PFSK-1 (cell line): ENCODE data around the gene PCSK4.

Experiments used
- FOXP2 ChIP-seq: optimal IDR thresholded peaks from 2 replicates; pipeline ENCODE3; 2011; ENCODE audit warnings: borderline replicate concordance, control low read depth, inconsistent platforms; ENCODE audit not compliant: insufficient read depth; ENCODE audit errors: extremely low read length, extremely low read depth
- POLR2AphosphoS5 ChIP-seq: IDR thresholded peaks from 2 replicates; pipeline ENCODE4 v1.6.1; 2012; ENCODE audit warnings: low read depth, mild to moderate bottlenecking, control low read depth, low read length, moderate library complexity
- SIN3A ChIP-seq: IDR thresholded peaks from 2 replicates; pipeline ENCODE4 v1.6.1; 2012; ENCODE audit warnings: mild to moderate bottlenecking, low read length, moderate library complexity, borderline replicate concordance; ENCODE audit not compliant: insufficient read depth
- TAF1 ChIP-seq: IDR thresholded peaks from 2 replicates; pipeline ENCODE4 v1.6.1; 2012; ENCODE audit warnings: low read length, control low read depth, borderline replicate concordance; ENCODE audit not compliant: insufficient read depth
- TF ChIP-seq, protein P1 (sequence below), 2 experiments: IDR thresholded peaks; 2 replicates each; pipeline versions ENCODE4 v1.6.1 to v1.8.0; 2011 to 2012; ENCODE audit warnings: low read depth in 2 of 2, low read length in 2 of 2, control low read depth in 1 of 2, inconsistent platforms in 1 of 2, mild to moderate bottlenecking in 1 of 2, moderate library complexity in 1 of 2; ENCODE audit not compliant: insufficient read depth in 1 of 2

Gene PCSK4

DNA sequence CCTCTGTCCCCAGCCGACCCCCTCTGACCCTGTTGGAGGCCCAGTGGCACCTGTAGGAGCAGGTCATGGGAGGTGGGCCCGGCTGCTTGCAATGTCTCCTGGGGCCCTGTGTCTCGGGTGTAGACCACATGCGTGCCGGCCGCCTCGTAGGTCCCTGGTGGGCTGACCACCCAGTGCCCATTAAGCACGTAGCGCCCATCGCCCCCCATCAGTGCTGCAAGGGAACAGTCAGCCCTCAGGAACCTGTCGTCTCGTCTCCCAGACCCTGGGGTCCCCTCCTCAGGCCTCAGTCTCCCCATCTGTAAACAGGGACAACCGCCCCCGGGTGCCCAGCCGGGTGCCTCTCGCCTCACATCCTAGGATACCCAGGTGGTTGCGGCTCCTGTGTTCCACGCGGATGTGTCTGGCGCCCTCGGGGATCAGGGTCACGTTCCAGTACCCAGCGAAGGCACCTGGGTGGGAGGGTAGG is 17.1 kb upstream of the PCSK4 start:
- TF ChIP-seq, protein P1, sequence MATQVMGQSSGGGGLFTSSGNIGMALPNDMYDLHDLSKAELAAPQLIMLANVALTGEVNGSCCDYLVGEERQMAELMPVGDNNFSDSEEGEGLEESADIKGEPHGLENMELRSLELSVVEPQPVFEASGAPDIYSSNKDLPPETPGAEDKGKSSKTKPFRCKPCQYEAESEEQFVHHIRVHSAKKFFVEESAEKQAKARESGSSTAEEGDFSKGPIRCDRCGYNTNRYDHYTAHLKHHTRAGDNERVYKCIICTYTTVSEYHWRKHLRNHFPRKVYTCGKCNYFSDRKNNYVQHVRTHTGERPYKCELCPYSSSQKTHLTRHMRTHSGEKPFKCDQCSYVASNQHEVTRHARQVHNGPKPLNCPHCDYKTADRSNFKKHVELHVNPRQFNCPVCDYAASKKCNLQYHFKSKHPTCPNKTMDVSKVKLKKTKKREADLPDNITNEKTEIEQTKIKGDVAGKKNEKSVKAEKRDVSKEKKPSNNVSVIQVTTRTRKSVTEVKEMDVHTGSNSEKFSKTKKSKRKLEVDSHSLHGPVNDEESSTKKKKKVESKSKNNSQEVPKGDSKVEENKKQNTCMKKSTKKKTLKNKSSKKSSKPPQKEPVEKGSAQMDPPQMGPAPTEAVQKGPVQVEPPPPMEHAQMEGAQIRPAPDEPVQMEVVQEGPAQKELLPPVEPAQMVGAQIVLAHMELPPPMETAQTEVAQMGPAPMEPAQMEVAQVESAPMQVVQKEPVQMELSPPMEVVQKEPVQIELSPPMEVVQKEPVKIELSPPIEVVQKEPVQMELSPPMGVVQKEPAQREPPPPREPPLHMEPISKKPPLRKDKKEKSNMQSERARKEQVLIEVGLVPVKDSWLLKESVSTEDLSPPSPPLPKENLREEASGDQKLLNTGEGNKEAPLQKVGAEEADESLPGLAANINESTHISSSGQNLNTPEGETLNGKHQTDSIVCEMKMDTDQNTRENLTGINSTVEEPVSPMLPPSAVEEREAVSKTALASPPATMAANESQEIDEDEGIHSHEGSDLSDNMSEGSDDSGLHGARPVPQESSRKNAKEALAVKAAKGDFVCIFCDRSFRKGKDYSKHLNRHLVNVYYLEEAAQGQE (IDR thresholded peaks at IDR 0.05; ENCODE audit: insufficient read depth in 1 of 2, low read depth in 2 of 2, low read length in 2 of 2) = no peak
- TF ChIP-seq FOXP2 (no peak), POLR2AphosphoS5 (no peak), SIN3A (no peak), TAF1 (no peak)

DNA sequence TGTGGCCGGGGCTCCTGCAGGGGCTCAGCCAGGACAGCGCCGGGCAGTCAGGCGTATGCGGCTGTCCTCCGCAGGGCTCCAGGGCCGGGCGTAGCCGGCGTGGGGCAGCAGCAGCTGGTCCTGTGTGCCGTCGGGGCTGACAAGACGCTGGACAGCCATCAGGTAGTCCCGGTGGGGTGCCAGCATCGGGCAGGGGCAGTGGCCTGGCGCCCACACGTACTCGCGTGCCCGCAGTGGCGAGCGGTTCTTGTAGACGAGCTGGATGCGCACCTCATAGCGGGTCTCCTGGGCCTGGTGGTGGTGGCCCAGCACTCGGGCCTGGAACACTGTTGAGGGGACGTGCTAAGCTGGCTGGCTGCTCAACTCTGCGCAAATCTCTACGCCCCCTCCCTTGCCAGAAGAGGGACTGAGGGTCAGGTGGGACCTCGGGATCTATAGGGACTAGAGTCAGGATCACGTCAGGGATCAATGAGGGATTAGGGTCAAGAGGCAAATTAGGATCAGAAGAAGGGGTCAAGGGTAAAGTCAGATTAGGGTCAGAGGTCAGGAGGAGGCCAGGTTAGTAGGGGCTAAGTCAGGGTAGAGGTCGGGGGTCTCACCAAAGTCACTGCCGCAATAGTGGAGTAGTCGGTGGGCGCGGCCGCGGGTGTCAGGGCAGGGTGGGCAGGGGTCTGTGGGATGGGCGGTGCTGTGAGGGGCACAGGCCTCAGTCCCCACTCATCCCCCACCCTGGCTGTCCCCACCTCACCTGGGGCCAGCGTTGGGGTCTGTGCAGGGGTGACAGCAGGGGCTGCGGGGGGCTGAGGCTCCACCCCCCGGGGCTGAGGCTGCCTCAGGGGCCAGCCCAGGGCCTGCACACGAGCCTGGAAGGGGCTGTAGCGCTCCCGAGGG is 16.1 kb upstream of the PCSK4 start:
- no peak for TF ChIP-seq SIN3A
- TF ChIP-seq POLR2AphosphoS5 = no peak
- TF ChIP-seq TAF1 = no peak
- TF ChIP-seq, protein P1 (IDR thresholded peaks at IDR 0.05; ENCODE audit: insufficient read depth in 1 of 2, low read depth in 2 of 2, low read length in 2 of 2) = no peak
- TF ChIP-seq FOXP2 = no peak

DNA sequence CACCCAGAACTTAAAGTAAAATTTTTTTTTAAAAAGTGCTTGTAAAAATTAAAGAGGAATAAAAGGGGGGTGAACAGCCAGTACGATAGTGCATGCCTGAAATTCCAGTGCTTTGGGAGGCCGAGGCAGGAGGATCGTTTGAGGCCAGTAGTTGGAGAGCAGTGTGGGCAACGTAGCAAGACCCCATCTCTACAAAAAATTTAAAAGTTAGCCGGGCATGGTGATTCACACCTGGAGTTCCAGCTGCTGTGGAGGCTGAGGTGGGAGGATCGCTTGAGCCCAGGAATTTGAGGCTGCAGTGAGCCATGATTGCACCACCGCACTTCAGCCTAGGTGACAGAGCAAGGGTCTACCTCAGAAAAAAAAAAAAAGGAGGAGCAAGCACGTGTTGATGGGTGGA is 14.9 kb upstream of the PCSK4 start:
- TF ChIP-seq, protein P1 (IDR thresholded peaks at IDR 0.05; ENCODE audit: insufficient read depth in 1 of 2, low read depth in 2 of 2, low read length in 2 of 2) = no peak
- TF ChIP-seq POLR2AphosphoS5 (no peak), FOXP2 (no peak)

DNA sequence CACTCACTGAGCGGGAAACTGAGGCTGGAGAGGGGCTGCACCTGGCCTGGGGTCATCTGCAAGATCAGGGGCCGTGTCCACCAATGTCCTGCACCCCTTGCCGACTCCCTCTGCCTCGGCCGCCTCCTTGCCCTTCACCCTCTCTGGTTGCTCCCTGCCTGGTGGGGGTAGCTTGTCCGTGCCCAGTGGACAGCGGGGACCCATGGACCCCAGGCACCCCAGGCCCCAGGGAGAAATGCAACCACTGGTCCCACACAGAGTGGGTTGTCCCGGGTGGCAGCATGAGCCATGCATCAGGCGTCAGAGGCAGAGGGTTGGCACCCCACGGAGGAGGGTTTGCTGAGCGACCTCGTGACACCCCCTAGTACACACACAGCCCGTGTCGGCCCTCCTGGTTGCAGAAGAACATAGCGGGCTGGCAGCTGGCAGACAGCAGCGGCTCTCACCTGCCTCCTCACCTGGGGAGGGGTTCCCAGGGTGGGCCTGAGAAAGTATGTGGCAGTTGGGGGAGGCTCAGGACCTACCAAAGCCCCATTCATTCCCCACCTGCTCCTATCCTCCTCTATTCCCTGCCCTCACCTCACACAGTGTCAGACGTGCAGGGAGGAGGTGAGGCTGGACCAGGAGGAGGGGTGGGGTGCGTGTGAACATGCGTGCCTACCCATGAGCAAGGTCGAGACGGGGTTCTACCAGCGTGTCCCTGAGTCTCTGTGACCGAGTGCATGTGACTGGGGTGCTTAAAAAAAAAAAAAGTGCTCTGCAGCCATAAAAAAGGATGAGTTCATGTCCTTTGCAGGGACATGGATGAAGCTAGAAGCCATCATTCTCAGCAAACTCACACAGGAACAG is 14.0 kb upstream of the PCSK4 start:
- TF ChIP-seq, protein P1 (IDR thresholded peaks at IDR 0.05; ENCODE audit: insufficient read depth in 1 of 2, low read depth in 2 of 2, low read length in 2 of 2) = no peak
- no peak for TF ChIP-seq POLR2AphosphoS5
- TF ChIP-seq TAF1 = no peak
- no peak for TF ChIP-seq SIN3A
